OCI-LY7 (cell line): ENCODE results near the gene FBXL16.

Experiments used
- EZH2phosphoT487 ChIP-seq: fragments of 200-600 bp; sonication (generic); IDR thresholded peaks from 2 replicates; pipeline ENCODE4 v1.6.1; 2018; ENCODE audit warnings: low read depth, borderline replicate concordance, mild to moderate bottlenecking, mixed run types, antibody characterized with exemption, low read length, moderate library complexity, mixed read lengths
- TF ChIP-seq, protein P1 (sequence below): fragments of 200-600 bp; sonication (generic); conservative IDR thresholded peaks from 2 replicates; pipeline ENCODE4 v1.5.1; 2014; ENCODE audit warnings: mild to moderate bottlenecking, antibody characterized with exemption, low read length, moderate library complexity, mixed read lengths

DNA sequence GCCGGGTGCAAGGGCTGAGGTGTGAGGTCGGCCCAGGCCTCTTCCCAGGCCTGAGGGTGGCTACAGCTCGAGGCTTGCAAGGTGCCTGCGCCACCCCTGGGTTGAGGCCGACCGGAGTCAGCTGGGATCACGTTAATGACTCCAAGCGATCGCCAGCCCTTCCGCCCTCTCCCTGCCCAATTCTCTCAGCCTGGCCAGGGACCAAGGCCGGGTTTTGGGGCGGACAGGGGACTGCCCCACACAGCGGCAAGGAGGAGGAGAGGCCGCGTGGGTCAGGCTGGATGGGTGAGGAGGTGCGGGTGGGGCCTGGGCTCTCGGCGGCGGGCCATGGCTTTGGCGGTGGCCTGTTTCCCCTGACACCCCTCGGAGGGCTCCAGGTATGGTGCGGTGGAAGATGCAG lies 12.2 kb downstream of the FBXL16 start:
- TF ChIP-seq, protein P1, sequence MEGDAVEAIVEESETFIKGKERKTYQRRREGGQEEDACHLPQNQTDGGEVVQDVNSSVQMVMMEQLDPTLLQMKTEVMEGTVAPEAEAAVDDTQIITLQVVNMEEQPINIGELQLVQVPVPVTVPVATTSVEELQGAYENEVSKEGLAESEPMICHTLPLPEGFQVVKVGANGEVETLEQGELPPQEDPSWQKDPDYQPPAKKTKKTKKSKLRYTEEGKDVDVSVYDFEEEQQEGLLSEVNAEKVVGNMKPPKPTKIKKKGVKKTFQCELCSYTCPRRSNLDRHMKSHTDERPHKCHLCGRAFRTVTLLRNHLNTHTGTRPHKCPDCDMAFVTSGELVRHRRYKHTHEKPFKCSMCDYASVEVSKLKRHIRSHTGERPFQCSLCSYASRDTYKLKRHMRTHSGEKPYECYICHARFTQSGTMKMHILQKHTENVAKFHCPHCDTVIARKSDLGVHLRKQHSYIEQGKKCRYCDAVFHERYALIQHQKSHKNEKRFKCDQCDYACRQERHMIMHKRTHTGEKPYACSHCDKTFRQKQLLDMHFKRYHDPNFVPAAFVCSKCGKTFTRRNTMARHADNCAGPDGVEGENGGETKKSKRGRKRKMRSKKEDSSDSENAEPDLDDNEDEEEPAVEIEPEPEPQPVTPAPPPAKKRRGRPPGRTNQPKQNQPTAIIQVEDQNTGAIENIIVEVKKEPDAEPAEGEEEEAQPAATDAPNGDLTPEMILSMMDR, result no peak
- no peak; the same call in 1 of the 2 replicates for TF ChIP-seq EZH2phosphoT487
